Right lobe of liver (tissue), 4 donors: ENCODE data around the gene LRRC71.

ENCODE experiments used
- POLR2A ChIP-seq: fragments of 450-650 bp; IDR thresholded peaks from one replicate; pipeline ENCODE4 v1.6.1; 2017; ENCODE audit warnings: antibody characterized with exemption, mild to moderate bottlenecking
- TF ChIP-seq, protein P1 (sequence below), 4 donors: fragments of 200-600 bp in 3 of 4; fragments of 450-650 bp in 1 of 4; IDR thresholded peaks; one replicate each; pipeline versions ENCODE4 v1.5.1 to v1.8.0; 2016 to 2022; ENCODE audit warnings: antibody characterized with exemption in 4 of 4, mild to moderate bottlenecking in 2 of 4
- donor health status: DM: no; HTN: no; CAD: no.
- donor health status: DM: no; HTN: no; CAD: no.
- donor health status: DM: no; HTN: yes; CAD: no.

DNA sequence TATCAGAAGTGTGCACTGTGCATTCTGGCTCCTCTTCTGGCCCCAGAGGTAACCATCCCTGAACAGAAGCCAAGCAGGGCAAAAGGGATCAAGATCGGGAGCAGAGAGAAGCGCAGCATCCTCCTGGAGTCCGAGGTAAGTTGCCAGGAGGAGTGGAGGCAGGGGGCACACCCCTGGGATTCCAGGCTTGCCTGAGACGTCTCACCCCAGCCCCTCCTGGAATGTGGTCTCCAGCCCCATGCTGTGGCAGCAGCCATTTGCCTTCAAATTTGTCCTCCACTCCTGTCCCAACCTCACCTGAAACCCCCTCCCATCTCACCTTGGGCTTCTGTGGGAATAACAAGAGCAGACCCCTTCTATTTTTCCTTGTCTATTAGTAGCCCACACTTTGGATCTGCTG, 10.1 kb downstream of the LRRC71 start:
- TF ChIP-seq, protein P1, sequence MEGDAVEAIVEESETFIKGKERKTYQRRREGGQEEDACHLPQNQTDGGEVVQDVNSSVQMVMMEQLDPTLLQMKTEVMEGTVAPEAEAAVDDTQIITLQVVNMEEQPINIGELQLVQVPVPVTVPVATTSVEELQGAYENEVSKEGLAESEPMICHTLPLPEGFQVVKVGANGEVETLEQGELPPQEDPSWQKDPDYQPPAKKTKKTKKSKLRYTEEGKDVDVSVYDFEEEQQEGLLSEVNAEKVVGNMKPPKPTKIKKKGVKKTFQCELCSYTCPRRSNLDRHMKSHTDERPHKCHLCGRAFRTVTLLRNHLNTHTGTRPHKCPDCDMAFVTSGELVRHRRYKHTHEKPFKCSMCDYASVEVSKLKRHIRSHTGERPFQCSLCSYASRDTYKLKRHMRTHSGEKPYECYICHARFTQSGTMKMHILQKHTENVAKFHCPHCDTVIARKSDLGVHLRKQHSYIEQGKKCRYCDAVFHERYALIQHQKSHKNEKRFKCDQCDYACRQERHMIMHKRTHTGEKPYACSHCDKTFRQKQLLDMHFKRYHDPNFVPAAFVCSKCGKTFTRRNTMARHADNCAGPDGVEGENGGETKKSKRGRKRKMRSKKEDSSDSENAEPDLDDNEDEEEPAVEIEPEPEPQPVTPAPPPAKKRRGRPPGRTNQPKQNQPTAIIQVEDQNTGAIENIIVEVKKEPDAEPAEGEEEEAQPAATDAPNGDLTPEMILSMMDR (IDR thresholded peaks at IDR 0.05): no peak
- no peak for TF ChIP-seq POLR2A
